HepG2 (cell line): ENCODE results near the gene TP53TG5. TPM values are rescaled to one million over a fixed set of nuclear protein-coding genes. Genes with fewer than 3 reads are reported as not detected.

ENCODE experiments used
- CCDC6 ChIP-seq: sonication (generic); formaldehyde crosslinking; IDR thresholded peaks from 2 replicates; pipeline ENCODE4 v1.8.1; 2022; ENCODE audit warnings: mild to moderate bottlenecking, missing genetic modification reagents, moderate library complexity
- ELF4 ChIP-seq: sonication (generic); formaldehyde crosslinking; IDR thresholded peaks from 2 replicates; pipeline ENCODE4 v1.5.0; 2020; ENCODE audit warnings: missing genetic modification reagents, mild to moderate bottlenecking, moderate library complexity, borderline replicate concordance
- HOXD1 ChIP-seq: sonication (generic); formaldehyde crosslinking; IDR thresholded peaks from 2 replicates; pipeline ENCODE4 v1.5.0; 2020; ENCODE audit warnings: missing genetic modification reagents
- KDM1A ChIP-seq: IDR thresholded peaks from 2 replicates; pipeline ENCODE4 v1.6.1; 2016; ENCODE audit warnings: missing compliant biosample characterization
- KMT2A ChIP-seq: sonication (generic); formaldehyde crosslinking; IDR thresholded peaks from 2 replicates; pipeline ENCODE4 v1.4.0; 2020; ENCODE audit warnings: missing genetic modification reagents
- NR1H2 ChIP-seq: sonication (generic); formaldehyde crosslinking; IDR thresholded peaks from 2 replicates; pipeline ENCODE4 v1.8.1; 2022; ENCODE audit warnings: low read depth, missing genetic modification reagents, borderline replicate concordance
- TRIM24 ChIP-seq: sonication (generic); formaldehyde crosslinking; IDR thresholded peaks from 2 replicates; pipeline ENCODE4 v1.8.0; 2022; ENCODE audit warnings: mild to moderate bottlenecking, missing genetic modification reagents
- ZNF121 ChIP-seq: sonication (generic); formaldehyde crosslinking; IDR thresholded peaks from 2 replicates; pipeline ENCODE4 v1.5.0; 2020; ENCODE audit warnings: mild to moderate bottlenecking, missing genetic modification reagents
- ZNF326 ChIP-seq: sonication (generic); formaldehyde crosslinking; IDR thresholded peaks from 2 replicates; pipeline ENCODE4 v1.4.0; 2020; ENCODE audit warnings: missing genetic modification reagents, borderline replicate concordance
- ZNF354B ChIP-seq: sonication (generic); formaldehyde crosslinking; IDR thresholded peaks from 2 replicates; pipeline ENCODE4 v1.8.0; 2022; ENCODE audit warnings: mild to moderate bottlenecking, missing genetic modification reagents
- ZNF781 ChIP-seq: sonication (generic); formaldehyde crosslinking; IDR thresholded peaks from 2 replicates; pipeline ENCODE4 v1.5.1; 2020; ENCODE audit warnings: borderline replicate concordance, mild to moderate bottlenecking, missing genetic modification reagents; ENCODE audit errors: not compliant biosample characterization
- polyA plus RNA-seq, 8 experiments: library from polyadenylated mRNA; depleted of rRNA in 3 of 8; stranded (reverse) in 7 of 8; unstranded in 1 of 8; fragments of >200 nt; fragmentation: Illumina TruSeq in 4 of 8; extraction: Trizol in 4 of 8; gene quantifications; 2 replicates each; pipeline versions ENCODE4 v1.2.1 to v1.2.3, GENCODE V29; 2011 to 2016; ENCODE audit warnings: low read depth in 4 of 8, missing spikeins in 1 of 8, mixed read lengths in 1 of 8; ENCODE audit not compliant: insufficient read depth in 1 of 8
- total RNA-seq, 5 experiments: library from RNA; depleted of rRNA; stranded (reverse); fragments of >200 nt; fragmentation: Illumina TruSeq; extraction: Trizol; gene quantifications; 2 replicates each; pipeline ENCODE4 v1.2.3, GENCODE V29; 2016; ENCODE audit warnings: low read depth in 1 of 5
- TF ChIP-seq, protein P1 (sequence below), 2 experiments: sonication (generic) in 1 of 2; formaldehyde crosslinking in 1 of 2; IDR thresholded peaks; 2 replicates each; pipeline versions ENCODE4 v1.4.0 to v1.6.1; 2018 to 2020; ENCODE audit warnings: missing genetic modification reagents in 2 of 2, borderline replicate concordance in 1 of 2, low read depth in 1 of 2, mild to moderate bottlenecking in 1 of 2, missing biosample characterization in 1 of 2
- TF ChIP-seq, protein P2 (sequence below): sonication (generic); formaldehyde crosslinking; IDR thresholded peaks from 2 replicates; pipeline ENCODE4 v1.4.0; 2020; ENCODE audit warnings: missing genetic modification reagents
- TF ChIP-seq, protein P3 (sequence below): sonication (generic); formaldehyde crosslinking; IDR thresholded peaks from 2 replicates; pipeline ENCODE4 v1.4.0; 2020; ENCODE audit warnings: mild to moderate bottlenecking, missing genetic modification reagents
- TF ChIP-seq, protein P4 (sequence below): sonication (generic); formaldehyde crosslinking; conservative IDR thresholded peaks from 2 replicates; pipeline ENCODE4 v1.8.1; 2023; ENCODE audit warnings: missing genetic modification reagents
- TF ChIP-seq, protein P5 (sequence below): sonication (generic); formaldehyde crosslinking; IDR thresholded peaks from 2 replicates; pipeline ENCODE4 v1.4.0; 2020; ENCODE audit warnings: mild to moderate bottlenecking, missing genetic modification reagents
- TF ChIP-seq, protein P6 (sequence below): sonication (generic); formaldehyde crosslinking; IDR thresholded peaks from 2 replicates; pipeline ENCODE4 v1.4.0; 2020; ENCODE audit warnings: missing genetic modification reagents
- TF ChIP-seq, protein P7 (sequence below): sonication (generic); formaldehyde crosslinking; conservative IDR thresholded peaks from 2 replicates; pipeline ENCODE4 v1.4.0; 2020; ENCODE audit warnings: missing genetic modification reagents

The TP53TG5 gene
- total and polyA plus RNA-seq, 2 of the 13 experiments (the other 11 are each of a cell fraction or from before 2014, with no cell fraction given), result 0.11 TPM; not detected in 1

DNA sequence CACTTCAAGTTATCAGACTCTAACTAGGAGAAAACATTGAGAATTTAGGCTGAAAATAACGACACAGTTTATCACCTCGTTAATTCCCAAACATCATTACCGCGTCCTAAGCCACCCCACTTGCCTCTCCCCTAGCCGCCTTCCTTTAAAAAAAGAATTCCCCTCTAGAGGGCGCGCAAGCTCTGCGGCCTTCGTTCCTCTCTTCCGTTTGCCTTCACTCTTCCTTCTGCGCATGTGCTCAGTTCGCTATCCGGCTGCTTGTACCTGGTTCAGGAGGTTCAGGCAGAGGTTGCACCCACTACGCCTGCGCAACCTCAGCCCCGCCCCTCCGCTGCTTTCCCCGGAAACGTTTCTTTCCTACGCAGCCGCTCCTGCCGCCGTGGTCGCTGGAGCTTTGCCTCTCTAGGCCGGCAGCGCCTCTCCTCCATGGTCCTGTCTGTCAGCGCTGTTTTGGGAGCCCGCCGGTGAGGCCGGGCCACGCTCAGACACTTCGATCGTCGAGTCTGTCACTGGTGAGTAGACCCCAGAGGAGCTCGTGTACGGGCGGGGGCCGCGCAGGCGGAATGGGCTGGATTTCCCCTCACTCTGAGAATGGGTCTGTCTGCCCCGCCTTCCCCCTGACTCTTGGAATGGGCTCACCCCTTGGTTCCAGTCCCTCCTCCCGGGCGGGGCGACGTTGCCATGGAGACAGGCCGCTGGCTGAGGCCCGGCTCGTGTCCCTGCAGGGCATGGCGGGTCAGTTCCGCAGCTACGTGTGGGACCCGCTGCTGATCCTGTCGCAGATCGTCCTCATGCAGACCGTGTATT, 15.1 kb downstream of the TP53TG5 start, which contains the start of gene SYS1 (continued):
- TF ChIP-seq, protein P1, sequence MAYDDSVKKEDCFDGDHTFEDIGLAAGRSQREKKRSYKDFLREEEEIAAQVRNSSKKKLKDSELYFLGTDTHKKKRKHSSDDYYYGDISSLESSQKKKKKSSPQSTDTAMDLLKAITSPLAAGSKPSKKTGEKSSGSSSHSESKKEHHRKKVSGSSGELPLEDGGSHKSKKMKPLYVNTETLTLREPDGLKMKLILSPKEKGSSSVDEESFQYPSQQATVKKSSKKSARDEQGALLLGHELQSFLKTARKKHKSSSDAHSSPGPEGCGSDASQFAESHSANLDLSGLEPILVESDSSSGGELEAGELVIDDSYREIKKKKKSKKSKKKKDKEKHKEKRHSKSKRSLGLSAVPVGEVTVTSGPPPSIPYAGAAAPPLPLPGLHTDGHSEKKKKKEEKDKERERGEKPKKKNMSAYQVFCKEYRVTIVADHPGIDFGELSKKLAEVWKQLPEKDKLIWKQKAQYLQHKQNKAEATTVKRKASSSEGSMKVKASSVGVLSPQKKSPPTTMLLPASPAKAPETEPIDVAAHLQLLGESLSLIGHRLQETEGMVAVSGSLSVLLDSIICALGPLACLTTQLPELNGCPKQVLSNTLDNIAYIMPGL (CRISPR knock-in tag; IDR thresholded peaks at IDR 0.05; ENCODE audit: borderline replicate concordance in 1 of 2, low read depth in 1 of 2), result peak; percentile 96 to 98; a peak in 3 of 4 replicates
- no peak for TF ChIP-seq NR1H2 (CRISPR knock-in tag)
- no peak for TF ChIP-seq ZNF354B (CRISPR knock-in tag)
- TF ChIP-seq, protein P2, sequence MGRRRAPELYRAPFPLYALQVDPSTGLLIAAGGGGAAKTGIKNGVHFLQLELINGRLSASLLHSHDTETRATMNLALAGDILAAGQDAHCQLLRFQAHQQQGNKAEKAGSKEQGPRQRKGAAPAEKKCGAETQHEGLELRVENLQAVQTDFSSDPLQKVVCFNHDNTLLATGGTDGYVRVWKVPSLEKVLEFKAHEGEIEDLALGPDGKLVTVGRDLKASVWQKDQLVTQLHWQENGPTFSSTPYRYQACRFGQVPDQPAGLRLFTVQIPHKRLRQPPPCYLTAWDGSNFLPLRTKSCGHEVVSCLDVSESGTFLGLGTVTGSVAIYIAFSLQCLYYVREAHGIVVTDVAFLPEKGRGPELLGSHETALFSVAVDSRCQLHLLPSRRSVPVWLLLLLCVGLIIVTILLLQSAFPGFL (CRISPR knock-in tag), result peak; percentile 89; the same call in 1 of the 2 replicates
- TF ChIP-seq, protein P3, sequence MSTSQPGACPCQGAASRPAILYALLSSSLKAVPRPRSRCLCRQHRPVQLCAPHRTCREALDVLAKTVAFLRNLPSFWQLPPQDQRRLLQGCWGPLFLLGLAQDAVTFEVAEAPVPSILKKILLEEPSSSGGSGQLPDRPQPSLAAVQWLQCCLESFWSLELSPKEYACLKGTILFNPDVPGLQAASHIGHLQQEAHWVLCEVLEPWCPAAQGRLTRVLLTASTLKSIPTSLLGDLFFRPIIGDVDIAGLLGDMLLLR, result peak; percentile 95; the same call in 1 of the 2 replicates
- TF ChIP-seq ZNF121 (CRISPR knock-in tag), result no peak
- peak; percentile 98; the same call in 1 of the 2 replicates for TF ChIP-seq ELF4 (CRISPR knock-in tag)
- peak; percentile 89 for TF ChIP-seq KMT2A (CRISPR knock-in tag)
- TF ChIP-seq TRIM24 (CRISPR knock-in tag), result no peak
- TF ChIP-seq ZNF781 (CRISPR knock-in tag), result peak; percentile 97
- 0 out of 2 replicates have a peak, but pooled peaks have one; percentile 3 for TF ChIP-seq CCDC6 (CRISPR knock-in tag)
- TF ChIP-seq, protein P4, sequence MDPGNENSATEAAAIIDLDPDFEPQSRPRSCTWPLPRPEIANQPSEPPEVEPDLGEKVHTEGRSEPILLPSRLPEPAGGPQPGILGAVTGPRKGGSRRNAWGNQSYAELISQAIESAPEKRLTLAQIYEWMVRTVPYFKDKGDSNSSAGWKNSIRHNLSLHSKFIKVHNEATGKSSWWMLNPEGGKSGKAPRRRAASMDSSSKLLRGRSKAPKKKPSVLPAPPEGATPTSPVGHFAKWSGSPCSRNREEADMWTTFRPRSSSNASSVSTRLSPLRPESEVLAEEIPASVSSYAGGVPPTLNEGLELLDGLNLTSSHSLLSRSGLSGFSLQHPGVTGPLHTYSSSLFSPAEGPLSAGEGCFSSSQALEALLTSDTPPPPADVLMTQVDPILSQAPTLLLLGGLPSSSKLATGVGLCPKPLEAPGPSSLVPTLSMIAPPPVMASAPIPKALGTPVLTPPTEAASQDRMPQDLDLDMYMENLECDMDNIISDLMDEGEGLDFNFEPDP (CRISPR knock-in tag), result no peak
- TF ChIP-seq, protein P5, sequence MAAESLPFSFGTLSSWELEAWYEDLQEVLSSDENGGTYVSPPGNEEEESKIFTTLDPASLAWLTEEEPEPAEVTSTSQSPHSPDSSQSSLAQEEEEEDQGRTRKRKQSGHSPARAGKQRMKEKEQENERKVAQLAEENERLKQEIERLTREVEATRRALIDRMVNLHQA (CRISPR knock-in tag), result no peak
- no peak; the same call in 1 of the 2 replicates for TF ChIP-seq KDM1A
- TF ChIP-seq, protein P6, sequence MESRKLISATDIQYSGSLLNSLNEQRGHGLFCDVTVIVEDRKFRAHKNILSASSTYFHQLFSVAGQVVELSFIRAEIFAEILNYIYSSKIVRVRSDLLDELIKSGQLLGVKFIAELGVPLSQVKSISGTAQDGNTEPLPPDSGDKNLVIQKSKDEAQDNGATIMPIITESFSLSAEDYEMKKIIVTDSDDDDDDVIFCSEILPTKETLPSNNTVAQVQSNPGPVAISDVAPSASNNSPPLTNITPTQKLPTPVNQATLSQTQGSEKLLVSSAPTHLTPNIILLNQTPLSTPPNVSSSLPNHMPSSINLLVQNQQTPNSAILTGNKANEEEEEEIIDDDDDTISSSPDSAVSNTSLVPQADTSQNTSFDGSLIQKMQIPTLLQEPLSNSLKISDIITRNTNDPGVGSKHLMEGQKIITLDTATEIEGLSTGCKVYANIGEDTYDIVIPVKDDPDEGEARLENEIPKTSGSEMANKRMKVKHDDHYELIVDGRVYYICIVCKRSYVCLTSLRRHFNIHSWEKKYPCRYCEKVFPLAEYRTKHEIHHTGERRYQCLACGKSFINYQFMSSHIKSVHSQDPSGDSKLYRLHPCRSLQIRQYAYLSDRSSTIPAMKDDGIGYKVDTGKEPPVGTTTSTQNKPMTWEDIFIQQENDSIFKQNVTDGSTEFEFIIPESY (CRISPR knock-in tag), result peak; percentile 68; the same call in 1 of the 2 replicates
- TF ChIP-seq, protein P7, sequence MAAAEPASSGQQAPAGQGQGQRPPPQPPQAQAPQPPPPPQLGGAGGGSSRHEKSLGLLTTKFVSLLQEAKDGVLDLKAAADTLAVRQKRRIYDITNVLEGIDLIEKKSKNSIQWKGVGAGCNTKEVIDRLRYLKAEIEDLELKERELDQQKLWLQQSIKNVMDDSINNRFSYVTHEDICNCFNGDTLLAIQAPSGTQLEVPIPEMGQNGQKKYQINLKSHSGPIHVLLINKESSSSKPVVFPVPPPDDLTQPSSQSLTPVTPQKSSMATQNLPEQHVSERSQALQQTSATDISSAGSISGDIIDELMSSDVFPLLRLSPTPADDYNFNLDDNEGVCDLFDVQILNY (CRISPR knock-in tag), result peak; percentile 86
- TF ChIP-seq HOXD1 (CRISPR knock-in tag), result peak; percentile 9; the same call in 1 of the 2 replicates
- no peak; the same call in 1 of the 2 replicates for TF ChIP-seq ZNF326
